HG02981 (cell line): ENCODE data around the gene CYB5R4.
"Not testable (repeated sequence)": the region's sequence is repeated elsewhere in the genome, so short reads cannot be mapped to it uniquely, and the experiment has no call there.

Source experiments
- ATAC-seq: cut with Tn5 transposase; IDR thresholded peaks from one replicate; pipeline ENCODE4 v1.9.1; 2021; ENCODE audit warnings: mild to moderate bottlenecking, moderate library complexity; ENCODE audit not compliant: unreplicated experiment

Gene CYB5R4

GRCh38 chr6:83862776-83863471, 3.4 kb downstream of the CYB5R4 start:
- ATAC-seq: no peak

GRCh38 chr6:83867043-83867442, 7.6 kb downstream of the CYB5R4 start:
- no peak for ATAC-seq

- ATAC-seq: no peak
Measured at GRCh38 chr6:83867527-83868161, 8.2 kb downstream of the CYB5R4 start.

GRCh38 chr6:83868639-83869038, 9.2 kb downstream of the CYB5R4 start:
- no peak for ATAC-seq

- ATAC-seq: no peak
Measured at GRCh38 chr6:83870649-83871048, 11.2 kb downstream of the CYB5R4 start.

- ATAC-seq: peak; percentile 45
Measured at GRCh38 chr6:83872386-83873118, 13.1 kb downstream of the CYB5R4 start.

GRCh38 chr6:83873869-83874268, 14.4 kb downstream of the CYB5R4 start:
- no peak for ATAC-seq

- no peak for ATAC-seq
Measured at GRCh38 chr6:83875843-83876242, 16.4 kb downstream of the CYB5R4 start.

GRCh38 chr6:83878902-83879644, 19.6 kb downstream of the CYB5R4 start:
- no peak for ATAC-seq

GRCh38 chr6:83879746-83880145, 20.3 kb downstream of the CYB5R4 start:
- ATAC-seq: no peak

- no peak for ATAC-seq
Measured at GRCh38 chr6:83883240-83883639, 23.8 kb downstream of the CYB5R4 start.

- peak; percentile 93 for ATAC-seq
Measured at GRCh38 chr6:83884523-83884922, 25.0 kb downstream of the CYB5R4 start.

GRCh38 chr6:83885984-83886383, 26.5 kb downstream of the CYB5R4 start:
- ATAC-seq: no peak

- ATAC-seq: no peak
Measured at GRCh38 chr6:83889621-83890020, 30.1 kb downstream of the CYB5R4 start.

GRCh38 chr6:83890520-83890919, 31.0 kb downstream of the CYB5R4 start:
- no peak for ATAC-seq

GRCh38 chr6:83891586-83891985, 32.1 kb downstream of the CYB5R4 start:
- no peak for ATAC-seq

- ATAC-seq: no peak
Measured at GRCh38 chr6:83893024-83893423, 33.5 kb downstream of the CYB5R4 start.

GRCh38 chr6:83897094-83897493, 37.6 kb downstream of the CYB5R4 start:
- ATAC-seq: not testable (repeated sequence)

GRCh38 chr6:83901624-83902023, 42.1 kb downstream of the CYB5R4 start:
- ATAC-seq: no peak

GRCh38 chr6:83904395-83904794, 44.9 kb downstream of the CYB5R4 start:
- no peak for ATAC-seq

GRCh38 chr6:83905648-83906047, 46.2 kb downstream of the CYB5R4 start:
- no peak for ATAC-seq
